ENCODE measurements around the gene C1QB.
A peak's percentile ranks its signal among the peaks of the same experiment; 100 is the strongest.

Gene C1QB

GRCh38 chr1:22658385-22659163, 5.5 kb downstream of the C1QB start:
- in situ Hi-C loops (cut with HindIII; ENCODE audit: low sequenced_read_pairs) = no loop called here
- TF ChIP-seq CTCF (IDR thresholded peaks at IDR 0.05; ENCODE audit: low read depth, low read length, missing control alignments) = no peak
- no peak overlapping the region for H3K4me3 ChIP-seq (ENCODE audit: low read depth, low read length)
- no peak for DNase-seq (ENCODE audit: low read depth)

- TF ChIP-seq CTCF (IDR thresholded peaks at IDR 0.05; ENCODE audit: low read depth, low read length, missing control alignments) = no peak
- H3K4me3 ChIP-seq (ENCODE audit: low read depth, low read length) = no peak overlapping the region
- in situ Hi-C loops (cut with HindIII; ENCODE audit: low sequenced_read_pairs) = no loop called here
Measured at GRCh38 chr1:22660716-22661241, 7.7 kb downstream of the C1QB start.

GRCh38 chr1:22661880-22662279, 8.8 kb downstream of the C1QB start:
- in situ Hi-C loops (cut with HindIII; ENCODE audit: low sequenced_read_pairs) = no loop called here
- TF ChIP-seq CTCF (IDR thresholded peaks at IDR 0.05; ENCODE audit: low read depth, low read length, missing control alignments) = no peak
- no peak overlapping the region for H3K4me3 ChIP-seq (ENCODE audit: low read depth, low read length)
- no peak for DNase-seq (ENCODE audit: low read depth)

More at GRCh38 chr1:22660716-22661241, 7.7 kb downstream of the C1QB start:
- DNase-seq (ENCODE audit: low read depth) = no peak

- no peak for DNase-seq (ENCODE audit: low read depth)
- no peak overlapping the region for H3K4me3 ChIP-seq (ENCODE audit: low read depth, low read length)
- in situ Hi-C loops (cut with HindIII; ENCODE audit: low sequenced_read_pairs) = no loop called here
- TF ChIP-seq CTCF (IDR thresholded peaks at IDR 0.05; ENCODE audit: low read depth, low read length, missing control alignments) = no peak
Measured at GRCh38 chr1:22662318-22662717, 9.3 kb downstream of the C1QB start.

- TF ChIP-seq CTCF (IDR thresholded peaks at IDR 0.05; ENCODE audit: low read depth, low read length, missing control alignments) = no peak
- no peak overlapping the region for H3K4me3 ChIP-seq (ENCODE audit: low read depth, low read length)
- in situ Hi-C loops (cut with HindIII; ENCODE audit: low sequenced_read_pairs) = no loop called here
- DNase-seq (ENCODE audit: low read depth) = no peak
Measured at GRCh38 chr1:22662986-22663408, 10.0 kb downstream of the C1QB start.

- in situ Hi-C loops (cut with HindIII; ENCODE audit: low sequenced_read_pairs) = no loop called here
- TF ChIP-seq CTCF (IDR thresholded peaks at IDR 0.05; ENCODE audit: low read depth, low read length, missing control alignments) = peak; percentile 62
- no peak for DNase-seq (ENCODE audit: low read depth)
- no peak overlapping the region for H3K4me3 ChIP-seq (ENCODE audit: low read depth, low read length)
Measured at GRCh38 chr1:22665752-22666151, 12.7 kb downstream of the C1QB start.

All from astrocyte of the cerebellum (primary cell).